ENCODE measurements around the gene FAM200B. TPM values are rescaled to one million over a fixed set of nuclear protein-coding genes. Genes with fewer than 3 reads are reported as not detected.
A peak's percentile ranks its signal among the peaks of the same experiment; 100 is the strongest.

Gene FAM200B
- total RNA-seq, 1 donor: 31.8 TPM

- Histone ChIP-seq H3K27me3 (ENCODE audit: insufficient read depth, low read length) (no peaks in the 10 kb centered on the region), H3K36me3 (ENCODE audit: insufficient read depth, low read length) (no peaks in the 10 kb centered on the region), H3K4me3 (ENCODE audit: insufficient read depth, low read length) (no peak overlapping the region), H2AFZ (ENCODE audit: low read length) (no peak overlapping the region), H3K4me2 (ENCODE audit: insufficient read depth, low read length) (no peak overlapping the region), H3K79me2 (ENCODE audit: insufficient read depth, low read length) (peaks cover 14% of the 10 kb centered on the region), H4K20me1 (ENCODE audit: insufficient read depth, low read length) (no peaks in the 10 kb centered on the region), H3K4me1 (ENCODE audit: insufficient read depth, low read length) (peaks cover 20% of the 10 kb centered on the region), H3K27ac (ENCODE audit: low read depth, low read length) (no peak overlapping the region), H3K9me3 (ENCODE audit: low read depth, low read length) (no peaks in the 10 kb centered on the region)
- TF ChIP-seq CTCF (IDR thresholded peaks at IDR 0.05; ENCODE audit: extremely low read depth, low read depth, low read length): no peak
- no peak for DNase-seq (ENCODE audit: insufficient read length, low spot score, missing footprints)
These were observed 22.8 kb upstream of the FAM200B start for GRCh38 chr4:15658781-15659180.

- no peaks in the 10 kb centered on the region for H3K36me3 ChIP-seq (ENCODE audit: insufficient read depth, low read length)
- no peak overlapping the region for H2AFZ ChIP-seq (ENCODE audit: low read length)
- H3K79me2 ChIP-seq (ENCODE audit: insufficient read depth, low read length): peaks cover 2% of the 10 kb centered on the region
- H3K4me2 ChIP-seq (ENCODE audit: insufficient read depth, low read length): no peak overlapping the region
- peaks cover 20% of the 10 kb centered on the region for H3K4me1 ChIP-seq (ENCODE audit: insufficient read depth, low read length)
- no peak for TF ChIP-seq CTCF (IDR thresholded peaks at IDR 0.05; ENCODE audit: extremely low read depth, low read depth, low read length)
- no peaks in the 10 kb centered on the region for H3K9me3 ChIP-seq (ENCODE audit: low read depth, low read length)
- H3K27me3 ChIP-seq (ENCODE audit: insufficient read depth, low read length): no peaks in the 10 kb centered on the region
- no peaks in the 10 kb centered on the region for H4K20me1 ChIP-seq (ENCODE audit: insufficient read depth, low read length)
- DNase-seq (ENCODE audit: insufficient read length, low spot score, missing footprints): no peak
- H3K4me3 ChIP-seq (ENCODE audit: insufficient read depth, low read length): no peak overlapping the region
- peak overlapping the region; percentile 12 for H3K27ac ChIP-seq (ENCODE audit: low read depth, low read length)
These were observed 21.7 kb upstream of the FAM200B start for GRCh38 chr4:15659768-15660570.

- no peak for TF ChIP-seq CTCF (IDR thresholded peaks at IDR 0.05; ENCODE audit: extremely low read depth, low read depth, low read length)
- no peaks in the 10 kb centered on the region for H3K9me3 ChIP-seq (ENCODE audit: low read depth, low read length)
- H3K27ac ChIP-seq (ENCODE audit: low read depth, low read length): no peak overlapping the region
- H2AFZ ChIP-seq (ENCODE audit: low read length): no peak overlapping the region
- DNase-seq (ENCODE audit: insufficient read length, low spot score, missing footprints): peak; percentile 45
- H3K36me3 ChIP-seq (ENCODE audit: insufficient read depth, low read length): peaks cover 10% of the 10 kb centered on the region
- H3K4me1 ChIP-seq (ENCODE audit: insufficient read depth, low read length): no peaks in the 10 kb centered on the region
- H3K4me2 ChIP-seq (ENCODE audit: insufficient read depth, low read length): no peak overlapping the region
- no peak overlapping the region for H3K4me3 ChIP-seq (ENCODE audit: insufficient read depth, low read length)
- no peaks in the 10 kb centered on the region for H3K27me3 ChIP-seq (ENCODE audit: insufficient read depth, low read length)
- H3K79me2 ChIP-seq (ENCODE audit: insufficient read depth, low read length): peaks cover 16% of the 10 kb centered on the region
- H4K20me1 ChIP-seq (ENCODE audit: insufficient read depth, low read length): no peaks in the 10 kb centered on the region
These were observed 15.8 kb upstream of the FAM200B start for GRCh38 chr4:15665753-15666365.

- peaks cover 27% of the 10 kb centered on the region for H3K79me2 ChIP-seq (ENCODE audit: insufficient read depth, low read length)
- no peak overlapping the region for H3K27ac ChIP-seq (ENCODE audit: low read depth, low read length)
- no peak overlapping the region for H3K4me2 ChIP-seq (ENCODE audit: insufficient read depth, low read length)
- H3K4me1 ChIP-seq (ENCODE audit: insufficient read depth, low read length): no peaks in the 10 kb centered on the region
- no peaks in the 10 kb centered on the region for H4K20me1 ChIP-seq (ENCODE audit: insufficient read depth, low read length)
- no peaks in the 10 kb centered on the region for H3K9me3 ChIP-seq (ENCODE audit: low read depth, low read length)
- H3K4me3 ChIP-seq (ENCODE audit: insufficient read depth, low read length): no peak overlapping the region
- H2AFZ ChIP-seq (ENCODE audit: low read length): no peak overlapping the region
- H3K36me3 ChIP-seq (ENCODE audit: insufficient read depth, low read length): peaks cover 10% of the 10 kb centered on the region
- no peak for TF ChIP-seq CTCF (IDR thresholded peaks at IDR 0.05; ENCODE audit: extremely low read depth, low read depth, low read length)
- no peak for DNase-seq (ENCODE audit: insufficient read length, low spot score, missing footprints)
- no peaks in the 10 kb centered on the region for H3K27me3 ChIP-seq (ENCODE audit: insufficient read depth, low read length)
These were observed 14.6 kb upstream of the FAM200B start for GRCh38 chr4:15667006-15667405.

Data from osteoblast (primary cell).